GM23338 (cell line): ENCODE results near the gene STK4.

ENCODE experiments used
- CTCF ChIP-seq, 2 experiments: fragments of 200-600 bp in 1 of 2; sonication (generic) in 1 of 2; conservative IDR thresholded peaks; 2 replicates each; pipeline versions ENCODE4 v1.5.1 to v1.6.1; 2016 to 2017; ENCODE audit warnings: antibody characterized with exemption in 2 of 2, low read depth in 2 of 2, mild to moderate bottlenecking in 2 of 2, moderate library complexity in 1 of 2
- EZH2 ChIP-seq: fragments of 200-600 bp; sonication (generic); IDR thresholded peaks from one replicate; pipeline ENCODE4 v1.8.0; 2017; ENCODE audit warnings: antibody characterized with exemption, mild to moderate bottlenecking, low read depth; ENCODE audit not compliant: unreplicated experiment
- EZH2phosphoT487 ChIP-seq: fragments of 200-600 bp; sonication (generic); IDR thresholded peaks from one replicate; pipeline ENCODE4 v1.8.1; 2018; ENCODE audit warnings: antibody characterized with exemption; ENCODE audit not compliant: unreplicated experiment
- JUNB ChIP-seq: IDR thresholded peaks from one replicate; pipeline ENCODE4 v1.6.1; 2016; ENCODE audit warnings: antibody characterized with exemption; ENCODE audit not compliant: unreplicated experiment
- POLR2AphosphoS5 ChIP-seq: IDR thresholded peaks from 2 replicates; pipeline ENCODE4 v1.6.1; 2016; ENCODE audit warnings: antibody characterized with exemption, low read depth
- REST ChIP-seq: IDR thresholded peaks from one replicate; pipeline ENCODE4 v1.6.1; 2018; ENCODE audit warnings: antibody characterized with exemption; ENCODE audit not compliant: unreplicated experiment

DNA sequence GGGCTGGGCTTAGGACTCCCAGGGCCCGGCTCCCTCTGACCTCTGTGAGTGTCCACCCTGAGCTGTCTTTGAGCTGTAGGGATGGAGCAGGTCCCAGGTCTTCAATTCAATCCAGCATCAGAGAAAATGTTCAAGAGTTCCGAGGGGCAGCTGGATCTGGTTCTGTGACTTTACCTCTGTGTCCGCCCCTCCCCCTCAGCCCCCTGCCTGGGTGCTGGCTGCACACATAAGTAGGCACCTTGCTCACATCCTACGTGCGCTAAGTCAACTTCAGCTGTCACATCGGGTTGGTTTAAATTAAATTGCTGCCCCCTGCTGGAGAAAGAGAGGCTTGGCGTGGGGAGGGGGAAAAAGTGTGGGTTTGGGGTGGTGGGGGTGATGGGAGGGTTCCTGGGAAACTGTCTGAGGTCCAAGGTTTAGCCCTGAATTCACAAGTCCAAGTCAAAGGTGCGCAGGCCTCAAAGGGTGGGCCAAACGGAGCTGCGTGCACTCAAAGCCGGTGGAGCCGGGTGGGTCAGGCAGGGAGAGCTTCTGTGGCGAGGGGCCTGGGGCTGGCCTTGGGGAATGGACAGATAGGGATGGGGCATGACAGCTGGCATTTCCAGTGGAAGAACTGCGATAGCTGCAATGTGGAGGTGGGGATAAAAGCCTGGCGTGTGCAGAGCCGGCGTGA lies 145.6 kb downstream of the STK4 start:
- TF ChIP-seq CTCF (conservative IDR thresholded peaks at IDR 0.05; ENCODE audit: low read depth in 2 of 2) (peak; percentile 74 to 84), EZH2 (no peak), POLR2AphosphoS5 (no peak), EZH2phosphoT487 (no peak), REST (no peak), JUNB (no peak)
